ENCODE measurements around the gene LCN10.

GRCh38 chr9:136692185-136693134 lies 50.3 kb downstream of the LCN10 start:
- TF ChIP-seq RARB (CRISPR knock-in tag; IDR thresholded peaks at IDR 0.05) (no peak), ZNF70 (CRISPR knock-in tag; IDR thresholded peaks at IDR 0.05) (no peak), OSR1 (CRISPR knock-in tag; IDR thresholded peaks at IDR 0.05) (no peak), PATZ1 (CRISPR knock-in tag; IDR thresholded peaks at IDR 0.05; ENCODE audit: borderline replicate concordance) (no peak), ZFP3 (CRISPR knock-in tag; IDR thresholded peaks at IDR 0.05) (no peak), ISL1 (CRISPR knock-in tag; IDR thresholded peaks at IDR 0.05) (no peak), CSDC2 (CRISPR knock-in tag; IDR thresholded peaks at IDR 0.05) (no peak)
